Fibroblast of pulmonary artery (primary cell): ENCODE measurements around the gene ME3.
A peak's percentile ranks its signal among the peaks of the same experiment; 100 is the strongest.

Experiments
- DNase-seq: peaks from one replicate; pipeline ENCODE4 v3.0.0-alpha.2; 2010; ENCODE audit warnings: low read depth
- H3K4me3 ChIP-seq: replicated peaks from 2 replicates; pipeline ENCODE4 v1.5.1; 2011; ENCODE audit warnings: low read depth, mild to moderate bottlenecking, control low read depth, low read length, moderate library complexity
- CTCF ChIP-seq: IDR thresholded peaks from 2 replicates; pipeline ENCODE4 v1.5.1; 2011; ENCODE audit warnings: mild to moderate bottlenecking, control low read depth, low read length, inconsistent platforms; ENCODE audit errors: missing control alignments

Gene ME3

DNA sequence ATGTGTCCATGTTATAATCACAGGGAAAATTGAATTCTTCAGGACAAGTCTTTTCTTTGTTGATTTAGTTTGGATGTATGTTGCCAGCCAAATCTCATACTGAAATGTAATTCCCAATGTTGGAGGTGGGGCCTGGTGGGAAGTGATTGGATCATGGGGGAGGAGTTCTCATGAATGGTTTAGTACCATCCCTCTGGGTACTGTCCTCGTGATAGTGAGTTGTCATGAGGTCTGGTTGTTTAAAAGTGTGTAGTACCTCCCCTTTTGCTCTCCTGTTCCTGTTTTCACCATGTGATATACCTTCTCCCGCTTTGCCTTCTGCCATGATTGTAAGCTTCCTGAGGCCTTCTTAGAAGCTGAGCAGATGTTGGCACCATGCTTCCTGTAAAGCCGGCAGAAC lies 197.4 kb downstream of the ME3 start:
- TF ChIP-seq CTCF = no peak
- no peak for DNase-seq
- H3K4me3 ChIP-seq = no peak overlapping the region

- DNase-seq = peak; percentile 34
- no peak overlapping the region for H3K4me3 ChIP-seq
Measured at GRCh38 chr11:86473991-86474833, 198.2 kb downstream of the ME3 start.

GRCh38 chr11:86469491-86470388 lies 202.7 kb downstream of the ME3 start:
- no peak for TF ChIP-seq CTCF
- no peak overlapping the region for H3K4me3 ChIP-seq
- no peak for DNase-seq

More at GRCh38 chr11:86473991-86474833, 198.2 kb downstream of the ME3 start:
- TF ChIP-seq CTCF = no peak

DNA sequence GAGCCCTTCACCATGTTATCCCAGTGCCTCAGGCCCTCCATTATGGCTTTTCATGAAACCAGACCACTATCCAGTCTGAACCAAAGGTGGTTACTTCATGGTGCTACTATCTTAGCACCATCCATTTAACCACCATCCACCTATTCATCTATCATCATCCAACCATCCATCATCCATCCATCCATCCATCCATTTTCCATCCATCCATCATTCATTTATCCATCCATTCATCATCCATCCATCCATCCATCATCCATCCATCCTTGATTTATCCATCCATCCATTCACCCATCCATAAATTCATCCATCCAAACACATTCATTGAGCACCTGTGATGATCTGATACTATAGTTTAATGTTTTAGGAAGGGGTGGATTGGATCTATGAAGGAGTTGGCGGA lies 204.2 kb downstream of the ME3 start:
- DNase-seq = no peak
- H3K4me3 ChIP-seq = no peak overlapping the region
- no peak for TF ChIP-seq CTCF

GRCh38 chr11:86464509-86465221 lies 207.8 kb downstream of the ME3 start:
- H3K4me3 ChIP-seq = no peak overlapping the region
- TF ChIP-seq CTCF = no peak
- DNase-seq = no peak

DNA sequence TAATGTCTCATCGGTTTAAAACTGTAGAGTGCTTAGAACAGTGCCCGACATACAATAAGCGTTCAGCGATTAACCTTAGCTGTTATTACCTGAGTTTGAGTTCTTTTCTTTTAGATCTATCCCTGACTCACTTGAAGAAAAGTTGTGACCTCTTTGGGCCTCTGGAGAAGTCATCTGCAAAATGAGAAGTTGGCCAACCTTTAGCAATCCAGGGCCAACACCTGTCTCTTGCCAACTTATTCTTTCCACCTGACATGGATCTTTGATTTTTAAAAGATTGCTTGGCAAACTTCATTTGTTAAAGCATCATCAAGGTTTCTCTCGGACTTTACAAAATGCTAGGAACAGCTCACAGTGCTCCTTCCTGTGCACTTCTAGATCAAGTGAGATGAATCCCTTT lies 208.5 kb downstream of the ME3 start:
- TF ChIP-seq CTCF = no peak
- H3K4me3 ChIP-seq = no peak overlapping the region
- DNase-seq = no peak
